Activated CD4-positive, alpha-beta T cell treated with anti-CD3 and anti-CD28 coated beads, Interleukin-2, amount 50 U/mL, for 1 hour (primary cell): ENCODE results near the gene PHLDB3.
"Not testable (repeated sequence)": the region's sequence is repeated elsewhere in the genome, so short reads cannot be mapped to it uniquely, and the experiment has no call there.

Experiments used
- DNase-seq: peaks from one replicate; pipeline ENCODE4 v3.0.0-alpha.2; 2020

The PHLDB3 gene

DNA sequence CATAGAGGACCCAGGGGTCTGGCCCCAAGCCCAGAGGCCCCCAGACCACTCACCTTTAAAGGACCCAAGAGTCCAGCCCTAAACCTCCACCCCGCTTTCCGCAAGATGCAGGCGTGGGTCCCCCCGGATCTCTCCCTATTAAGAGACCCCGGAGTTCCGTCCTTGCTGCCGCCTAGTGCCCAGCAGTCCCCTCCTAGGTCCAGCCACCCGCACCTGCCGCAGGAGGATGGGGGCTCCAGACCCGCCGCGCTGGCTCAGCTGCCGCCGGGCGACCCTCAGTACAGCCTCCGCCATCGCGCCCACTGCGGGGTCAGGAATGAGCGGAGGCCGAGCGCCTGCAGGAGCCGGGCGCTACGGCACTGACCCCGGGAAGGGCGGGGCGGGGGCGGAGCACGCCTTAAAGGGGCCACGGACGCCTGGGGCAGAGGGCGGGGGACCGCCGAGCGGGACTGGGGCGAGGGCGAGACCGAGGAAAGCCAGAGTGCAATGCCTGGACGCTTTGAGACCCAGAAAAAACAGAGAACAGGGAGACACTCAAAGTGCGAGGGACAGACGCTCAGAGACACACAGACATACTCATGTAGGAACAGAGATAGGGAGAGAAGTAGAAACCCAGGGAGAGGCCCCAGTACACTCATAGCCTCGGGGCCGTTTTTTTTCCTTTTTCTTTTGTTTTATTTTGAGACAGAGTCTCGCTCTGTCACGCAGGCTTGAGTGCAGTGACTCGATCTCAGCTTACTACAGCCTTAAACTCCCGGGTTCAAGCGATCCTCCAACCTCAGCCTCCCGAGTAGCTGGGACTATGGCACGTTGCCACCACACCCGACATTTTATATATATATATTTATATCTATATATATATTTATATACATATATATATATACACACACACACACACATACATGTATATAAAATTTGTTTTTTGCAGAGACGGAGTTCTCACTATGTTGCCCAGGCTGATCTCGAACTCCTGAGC, 22.6 kb upstream of the PHLDB3 start, which contains the start of gene ETHE1:
TSS of gene ETHE1 (minus strand) at position 318 of the 976 bp plus-strand sequence. CDS start at position 294, 24 bp downstream.
- peak; percentile 62 for DNase-seq

DNA sequence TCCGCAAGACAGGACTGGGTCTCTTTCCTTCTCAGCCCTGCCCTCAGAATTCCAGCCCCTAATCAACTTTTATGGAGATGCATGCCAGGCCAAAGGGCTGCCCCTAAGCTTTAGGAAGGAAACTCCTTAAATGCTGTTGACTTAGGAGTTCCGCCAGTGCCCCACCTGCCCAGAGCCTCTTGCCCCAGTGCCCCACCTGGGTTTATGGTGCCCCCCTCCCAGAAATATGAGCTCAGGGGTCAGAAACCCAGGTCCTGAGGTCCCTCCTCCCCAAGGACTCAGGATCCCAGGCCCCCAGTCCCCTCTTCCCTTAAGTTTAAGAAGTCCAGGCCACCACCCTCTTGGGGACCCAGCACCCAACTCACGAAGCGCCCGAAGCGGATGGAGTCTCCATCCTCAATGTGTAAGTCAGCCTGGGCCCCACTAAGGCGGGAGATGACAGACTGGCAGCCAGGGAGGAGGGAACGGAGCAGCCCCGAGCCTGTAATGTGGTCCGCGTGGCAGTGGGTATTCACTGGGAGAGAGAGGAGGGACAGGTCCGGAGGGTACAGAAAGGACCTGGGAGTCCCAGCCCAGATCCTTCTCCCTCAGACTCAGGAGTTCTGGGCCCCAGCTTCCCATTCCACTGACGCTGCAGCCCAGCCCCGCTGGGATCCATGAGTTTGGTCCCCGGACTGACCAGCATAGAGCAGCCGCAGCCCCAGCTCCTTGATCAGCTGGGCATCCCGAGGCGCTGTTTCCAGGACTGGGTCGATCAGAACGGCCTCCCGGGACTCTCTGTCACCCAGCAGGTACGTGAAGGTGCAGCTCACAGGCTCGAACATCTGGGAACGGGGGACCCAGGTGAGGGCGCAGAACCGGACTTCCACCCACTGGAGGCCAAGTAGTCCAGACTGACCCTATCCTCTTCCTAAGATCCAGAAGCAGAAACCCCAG, 21.6 kb upstream of the PHLDB3 start:
- no peak for DNase-seq

DNA sequence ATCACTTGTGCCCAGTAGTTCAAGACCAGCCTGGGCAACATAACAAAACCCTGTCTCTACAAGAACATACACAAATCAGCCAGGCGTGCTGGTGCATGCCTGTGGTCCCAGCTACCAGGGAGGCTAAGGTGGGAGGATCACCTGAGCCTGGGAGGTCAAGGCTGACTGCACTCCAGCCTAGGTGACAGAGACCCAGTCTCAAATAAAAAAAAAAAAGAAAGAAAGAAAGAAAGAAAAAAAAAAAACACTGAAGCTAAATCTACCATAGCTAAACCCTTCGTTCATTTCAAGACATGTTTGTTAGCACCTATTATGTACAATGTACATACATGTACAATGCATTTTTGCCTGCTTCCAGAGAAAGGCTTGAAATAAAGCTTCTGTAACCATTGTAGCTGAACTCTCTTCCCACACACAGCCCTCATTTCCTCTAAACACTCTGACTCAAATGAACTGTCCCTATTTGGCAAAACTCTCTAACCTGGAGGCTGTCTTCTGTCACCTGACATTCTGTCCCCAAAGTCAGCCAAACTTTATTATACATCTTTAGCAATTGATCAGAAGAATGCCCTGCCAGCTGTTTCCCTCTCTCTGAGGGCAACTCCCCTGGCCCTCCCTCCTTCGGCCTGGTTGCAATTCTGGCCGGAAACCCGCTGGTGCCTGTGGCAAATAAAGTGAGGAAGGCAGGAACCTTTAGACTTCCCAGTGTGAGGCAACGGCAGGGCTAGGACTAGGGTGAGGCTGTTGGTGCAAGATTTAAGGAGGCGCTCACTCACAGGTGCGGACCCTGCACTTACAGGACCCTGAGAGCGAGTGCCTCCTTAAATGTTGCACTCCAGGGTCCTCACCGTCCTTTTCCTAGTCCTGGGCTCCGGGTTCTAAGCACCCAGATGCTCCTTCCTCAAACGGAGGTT, 20.6 kb upstream of the PHLDB3 start:
- no peak for DNase-seq

DNA sequence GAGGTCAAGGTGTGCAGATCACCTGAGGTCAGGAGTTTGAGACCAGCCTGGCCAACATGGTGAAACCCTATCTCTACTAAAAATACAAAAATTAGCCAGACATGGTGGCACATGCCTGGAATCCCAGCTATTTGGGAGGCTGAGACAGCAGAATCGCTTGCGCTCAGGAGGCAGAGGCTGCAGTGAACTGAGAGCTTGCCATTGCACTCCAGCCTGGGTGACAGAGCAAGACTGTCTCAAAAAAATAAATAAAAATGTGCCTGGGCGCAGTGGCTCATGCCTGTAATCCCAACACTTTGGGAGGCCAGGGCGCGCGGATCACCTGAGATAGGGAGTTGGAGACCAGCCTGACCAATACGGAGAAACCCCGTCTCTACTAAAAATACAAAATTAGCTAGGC, 19.1 kb upstream of the PHLDB3 start:
- not testable (repeated sequence) for DNase-seq

DNA sequence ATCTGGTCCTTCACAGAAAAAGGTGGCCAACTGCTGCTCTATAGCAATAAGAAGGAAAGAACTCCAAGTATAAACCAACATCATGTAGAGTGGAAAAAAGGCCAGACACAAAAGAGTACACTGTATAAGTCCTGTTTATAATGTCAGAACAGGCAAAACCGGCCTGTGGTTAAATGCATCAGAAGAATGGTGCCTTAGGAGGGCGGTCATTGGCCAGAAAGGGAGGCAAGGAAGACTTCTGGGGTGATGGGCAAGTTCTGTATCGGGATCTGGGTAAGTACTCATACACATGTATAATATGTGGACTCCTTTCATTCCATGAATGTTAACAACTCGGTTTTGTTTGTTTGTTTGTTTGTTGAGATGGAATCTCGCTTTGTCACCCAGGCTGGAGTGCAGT, 18.4 kb upstream of the PHLDB3 start:
- no peak for DNase-seq

DNA sequence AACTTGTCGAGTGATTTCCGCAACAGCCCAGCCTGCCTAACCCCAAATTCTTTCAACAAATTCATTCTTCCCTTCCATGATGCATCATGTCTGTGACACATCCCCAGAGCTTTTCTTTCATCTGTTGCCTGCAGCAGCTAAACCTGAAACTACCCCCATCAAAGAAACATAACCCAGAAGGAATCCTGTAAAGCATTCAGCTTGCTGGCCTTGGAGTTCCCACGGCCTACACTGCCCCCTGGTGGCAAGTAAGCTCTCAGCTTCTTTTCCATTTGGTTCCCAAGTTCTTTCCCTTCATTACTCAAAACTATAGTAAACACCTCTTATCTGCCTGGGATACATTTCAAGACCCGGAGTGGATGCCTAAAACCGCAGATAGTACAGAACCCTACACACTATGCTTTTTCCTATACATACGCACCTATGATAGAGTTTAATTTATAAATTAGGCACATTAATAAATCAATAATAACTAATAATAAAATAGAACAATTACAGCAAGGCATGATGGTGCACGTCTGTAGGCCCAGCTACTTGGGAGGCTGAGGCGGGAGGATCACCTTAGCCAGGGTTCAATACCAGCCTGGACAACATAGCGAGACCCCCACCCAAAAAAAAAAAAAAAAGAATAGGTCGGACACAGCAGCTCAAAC, 15.0 kb upstream of the PHLDB3 start:
- peak; percentile 82 for DNase-seq

DNA sequence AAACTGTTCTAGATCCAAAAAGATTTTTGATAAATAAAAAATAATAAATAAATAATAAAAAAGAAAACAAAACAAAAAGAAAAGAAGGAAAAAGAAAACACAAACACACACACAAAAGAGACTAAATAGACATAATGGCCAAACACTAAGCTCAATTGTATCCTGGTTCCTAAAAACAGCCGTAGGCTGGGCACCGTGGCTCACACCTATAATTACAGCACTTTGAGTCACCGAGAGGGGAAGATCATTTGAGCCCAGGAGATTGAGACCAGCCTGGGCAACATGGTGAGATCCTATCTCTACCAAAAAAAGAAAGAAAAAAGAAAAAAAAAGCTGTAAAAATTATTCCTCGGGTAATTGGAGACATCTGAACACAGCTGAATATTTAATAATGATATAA, 13.5 kb upstream of the PHLDB3 start:
- no peak for DNase-seq

DNA sequence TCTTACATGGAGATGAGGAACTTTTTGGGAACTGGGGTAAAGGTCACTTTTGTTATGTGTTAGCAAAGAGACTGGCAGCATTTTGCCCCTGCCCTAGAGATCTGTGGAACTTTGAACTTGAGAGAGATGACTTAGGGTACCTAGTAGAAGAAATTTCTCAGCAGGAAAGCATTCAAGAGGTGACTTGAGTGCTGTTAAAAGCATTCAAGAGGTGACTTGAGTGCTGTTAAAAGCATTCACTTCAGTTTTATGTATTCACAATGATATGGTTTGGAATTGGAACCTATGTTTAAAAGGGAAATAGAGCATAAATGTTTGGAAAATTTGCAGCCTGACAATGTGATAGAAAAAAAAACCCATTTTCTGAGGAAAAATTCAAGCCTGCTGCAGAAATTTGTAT, 7.9 kb upstream of the PHLDB3 start:
- not testable (repeated sequence) for DNase-seq

DNA sequence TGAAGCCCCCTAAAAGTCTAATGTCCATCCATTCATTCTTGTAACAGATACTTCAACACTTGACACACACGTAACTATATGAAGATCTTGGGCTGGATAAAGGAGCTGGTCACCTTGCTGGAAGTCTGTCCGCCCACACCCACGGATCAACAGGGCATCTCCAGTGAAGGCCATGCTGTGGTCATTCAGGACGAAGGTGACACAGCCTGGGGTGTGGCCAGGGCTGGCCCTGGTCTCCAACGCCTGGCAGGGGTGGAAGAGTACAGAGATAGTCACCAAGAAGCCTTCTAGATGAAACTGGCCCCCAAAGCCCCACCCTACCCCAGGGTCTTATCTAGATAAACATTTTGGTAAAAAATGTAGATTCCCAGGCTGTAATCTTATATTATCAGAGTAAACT, 6.8 kb upstream of the PHLDB3 start:
- no peak for DNase-seq

DNA sequence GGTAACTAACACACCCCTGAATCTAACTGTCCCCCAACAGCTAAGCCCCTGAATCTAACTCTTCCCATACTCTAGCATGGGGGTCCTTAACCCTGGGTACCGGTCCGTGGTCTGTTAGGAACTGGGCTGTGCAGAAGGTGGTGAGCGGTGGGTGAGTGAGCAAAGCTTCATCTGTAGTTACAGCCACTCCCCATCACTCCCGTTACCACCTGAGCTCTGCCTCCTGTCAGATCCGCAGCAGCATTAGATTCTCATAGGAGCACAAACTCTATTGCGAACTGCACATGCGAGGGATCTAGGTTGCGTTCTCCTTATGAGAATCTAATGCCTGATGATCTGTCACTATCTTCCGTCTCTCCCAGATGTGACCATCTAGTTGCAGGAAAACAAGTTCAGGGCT, 6.2 kb upstream of the PHLDB3 start:
- no peak for DNase-seq

DNA sequence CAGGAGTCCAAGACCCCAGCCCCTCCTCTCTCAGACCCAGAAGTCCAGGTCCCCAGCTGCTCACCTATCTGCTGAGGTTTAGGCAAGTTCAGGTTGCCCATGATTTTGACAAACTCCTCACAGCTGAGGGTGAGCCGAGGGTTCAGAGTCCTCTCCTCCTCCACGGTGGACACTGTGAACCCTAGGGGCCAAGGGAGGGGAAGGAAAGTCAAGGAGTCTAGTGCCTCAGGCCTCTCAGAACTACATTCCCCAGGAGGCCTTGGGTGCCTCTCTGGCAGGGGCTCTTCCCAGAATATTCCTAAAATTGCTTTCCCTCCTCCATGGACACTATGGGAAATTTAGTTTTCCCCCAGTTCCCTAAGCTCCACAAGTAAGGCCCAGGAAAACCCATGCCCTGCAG, 3.3 kb upstream of the PHLDB3 start:
- no peak for DNase-seq

DNA sequence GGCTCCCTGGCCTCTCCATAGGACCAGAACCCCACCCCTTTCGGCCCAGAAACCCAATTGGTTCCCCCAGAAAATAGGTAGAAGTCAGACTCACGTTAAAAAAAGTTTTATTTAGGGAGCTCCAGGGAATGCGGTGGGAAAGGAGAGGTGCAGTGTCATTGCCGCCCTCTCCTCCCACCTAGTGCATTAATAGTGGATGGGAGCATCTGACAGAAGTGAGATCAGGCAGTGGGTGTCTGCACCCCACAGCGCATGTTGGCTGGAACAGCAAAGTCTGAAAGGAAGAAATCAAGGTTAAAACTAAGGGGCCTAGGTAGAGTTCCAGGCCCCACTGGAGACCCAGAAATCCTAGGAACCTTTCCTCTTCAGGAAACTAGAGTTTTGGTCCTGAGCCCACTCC, 2.1 kb upstream of the PHLDB3 start:
- no peak for DNase-seq

DNA sequence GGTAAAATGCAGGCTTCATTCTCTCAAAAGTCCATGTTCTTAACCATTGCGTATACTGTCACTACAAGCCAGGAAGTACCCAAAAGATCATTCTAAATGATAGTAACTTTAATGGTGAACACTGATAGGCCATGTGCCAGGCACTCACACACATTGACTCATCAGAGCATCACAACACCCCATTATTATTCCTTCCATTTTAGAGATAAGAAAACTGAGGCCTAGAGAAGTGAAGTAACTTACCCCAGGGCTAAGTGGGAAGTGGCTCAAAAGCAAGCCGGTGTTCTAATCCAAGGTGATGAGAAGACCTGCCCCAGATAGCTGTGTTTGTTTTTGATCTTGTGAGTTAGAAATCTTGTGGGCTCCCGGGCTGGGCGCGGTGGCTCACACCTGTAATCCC, 1.4 kb upstream of the PHLDB3 start:
- no peak for DNase-seq

DNA sequence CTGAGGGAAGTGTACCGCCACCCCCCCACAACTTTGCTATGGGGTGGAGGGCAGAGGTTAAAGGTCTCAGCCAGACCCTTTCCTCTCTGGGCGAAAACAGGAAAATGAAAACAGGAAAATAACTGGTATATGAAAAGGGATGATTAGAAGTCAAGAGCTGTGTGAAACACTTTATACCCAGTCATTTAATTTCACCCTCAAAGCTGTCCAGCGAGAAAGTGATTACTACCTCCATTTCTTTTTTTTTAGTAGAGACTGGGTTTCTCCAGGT, 575 bp upstream of the PHLDB3 start:
- DNase-seq = no peak

DNA sequence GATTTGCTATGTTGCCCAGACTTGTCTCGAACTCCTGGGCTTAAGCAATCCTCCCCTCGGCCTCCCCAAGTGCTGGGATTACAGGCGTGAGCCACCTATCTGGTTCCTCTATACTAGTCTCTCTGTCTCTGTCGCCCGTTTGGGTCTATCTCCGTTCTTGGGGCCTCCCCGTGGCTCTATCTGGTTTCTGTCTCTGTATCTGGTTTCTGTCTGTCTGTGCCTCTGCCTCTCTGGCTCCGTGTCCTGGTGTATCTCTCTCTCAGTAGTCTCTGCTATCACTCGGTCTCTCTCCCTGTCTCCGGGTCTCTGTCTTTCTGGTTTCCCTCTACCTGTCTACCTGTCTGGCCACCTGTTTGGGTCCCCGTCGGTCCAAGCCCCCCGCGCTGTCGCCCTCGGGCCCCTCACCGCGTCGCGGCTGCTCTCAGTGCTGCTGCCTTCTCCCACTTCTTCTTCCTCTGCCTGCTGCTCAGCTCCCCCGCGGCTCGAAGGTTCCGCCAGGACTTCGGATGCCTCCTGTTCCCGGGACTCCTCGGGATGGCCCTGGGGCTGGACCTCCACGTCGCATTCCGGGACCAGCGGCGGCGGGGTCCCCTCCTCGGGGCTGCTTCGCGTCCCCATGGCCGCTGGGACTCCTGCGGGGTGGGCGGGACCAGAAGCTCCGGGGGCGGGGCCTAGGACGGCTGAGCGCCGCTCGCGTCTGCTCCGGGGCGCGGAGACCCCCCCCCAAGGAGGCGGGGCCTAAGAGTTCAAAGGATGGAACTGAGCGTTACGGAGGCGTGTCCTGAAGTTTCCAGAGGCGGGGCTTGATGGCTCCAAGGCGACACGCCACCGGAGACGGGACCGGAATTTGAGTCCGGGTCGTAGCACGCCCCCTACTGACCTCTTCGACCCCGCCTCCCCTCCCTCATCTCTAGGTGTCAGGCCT, 783 bp downstream of the PHLDB3 start:
- peak; percentile 100 for DNase-seq

DNA sequence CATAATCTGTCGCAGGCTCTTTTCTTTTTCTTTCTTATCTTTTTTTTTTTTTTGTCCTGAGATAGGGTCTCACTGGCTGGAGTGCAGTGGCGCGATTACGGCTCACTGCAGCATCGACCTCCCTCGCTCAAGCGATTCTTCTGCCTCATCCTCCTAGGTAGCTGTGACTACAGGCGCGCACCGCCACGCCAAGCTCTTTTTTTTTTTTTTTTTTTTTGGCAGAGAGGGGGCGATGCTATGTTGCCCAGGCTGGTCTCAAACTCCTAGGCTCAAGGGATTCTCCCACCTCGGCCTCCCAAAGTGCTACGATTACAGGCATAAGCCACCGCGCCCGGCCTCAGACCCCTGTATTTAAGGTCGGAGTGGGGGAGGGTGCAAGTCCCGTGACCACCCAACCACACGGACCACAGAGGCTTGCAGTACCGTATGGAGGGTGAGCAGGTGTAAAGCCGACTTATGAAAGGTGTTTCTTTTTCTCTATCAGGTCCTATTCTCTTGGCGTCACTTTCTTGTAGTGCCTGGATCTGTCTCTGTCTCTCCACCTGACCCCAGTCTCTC, 2.0 kb downstream of the PHLDB3 start:
- no peak for DNase-seq

DNA sequence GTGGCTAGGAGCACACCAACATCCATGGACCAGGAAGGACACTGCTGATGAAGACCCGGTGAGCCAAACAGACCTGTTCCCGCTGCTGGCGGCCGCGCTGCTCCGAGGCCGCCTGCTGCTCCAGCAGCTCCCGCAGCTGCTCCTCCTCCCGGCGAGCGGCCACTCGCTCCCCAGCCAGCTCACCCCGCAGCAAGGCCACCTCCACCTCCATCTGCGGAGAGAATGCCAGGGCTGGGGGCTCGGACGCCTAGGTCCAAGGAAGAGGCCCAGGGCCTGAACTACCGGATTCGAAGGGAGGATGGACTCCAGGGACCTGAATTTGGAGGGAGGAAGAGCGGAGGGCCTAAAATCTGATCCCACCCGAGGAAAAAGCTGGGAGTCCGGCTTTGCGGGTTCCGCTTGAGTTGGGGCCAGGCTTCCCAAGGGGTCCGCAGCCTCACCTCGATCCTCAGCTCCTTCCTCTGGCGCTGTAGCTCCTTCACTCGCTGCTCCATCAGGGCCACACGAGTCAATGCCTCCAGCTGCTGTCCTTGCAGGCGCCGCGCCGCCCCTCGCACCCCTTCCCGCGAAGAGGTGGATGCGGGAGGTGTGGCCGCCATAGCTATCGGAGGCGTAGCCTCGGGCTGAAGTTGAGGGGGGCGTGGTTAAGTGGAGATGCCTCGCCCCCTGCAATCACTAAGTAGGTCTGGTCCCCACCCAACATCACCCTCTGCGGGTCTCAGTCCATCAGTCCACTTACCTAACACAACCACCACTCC, 2.7 kb downstream of the PHLDB3 start:
- DNase-seq = no peak

DNA sequence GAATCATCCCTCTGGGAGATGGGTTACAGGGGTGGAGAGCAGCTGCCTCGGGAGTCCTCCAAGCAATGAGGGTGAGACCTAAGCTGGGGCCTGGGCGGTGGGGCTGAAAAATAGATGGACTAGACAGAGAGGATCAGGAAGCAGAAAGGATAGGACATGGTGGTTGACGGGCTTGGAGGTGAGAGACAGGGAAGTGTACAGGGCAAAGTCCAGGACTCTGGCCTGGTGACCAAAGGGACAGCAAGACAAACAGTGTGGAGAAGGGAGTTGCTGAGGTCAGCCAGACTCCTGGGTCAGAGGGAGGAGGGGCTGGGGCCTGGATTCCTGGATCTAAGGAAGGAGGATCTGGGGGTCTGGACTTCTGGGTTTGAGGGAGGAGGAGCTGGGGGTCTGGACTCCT, 5.5 kb downstream of the PHLDB3 start:
- no peak for DNase-seq

DNA sequence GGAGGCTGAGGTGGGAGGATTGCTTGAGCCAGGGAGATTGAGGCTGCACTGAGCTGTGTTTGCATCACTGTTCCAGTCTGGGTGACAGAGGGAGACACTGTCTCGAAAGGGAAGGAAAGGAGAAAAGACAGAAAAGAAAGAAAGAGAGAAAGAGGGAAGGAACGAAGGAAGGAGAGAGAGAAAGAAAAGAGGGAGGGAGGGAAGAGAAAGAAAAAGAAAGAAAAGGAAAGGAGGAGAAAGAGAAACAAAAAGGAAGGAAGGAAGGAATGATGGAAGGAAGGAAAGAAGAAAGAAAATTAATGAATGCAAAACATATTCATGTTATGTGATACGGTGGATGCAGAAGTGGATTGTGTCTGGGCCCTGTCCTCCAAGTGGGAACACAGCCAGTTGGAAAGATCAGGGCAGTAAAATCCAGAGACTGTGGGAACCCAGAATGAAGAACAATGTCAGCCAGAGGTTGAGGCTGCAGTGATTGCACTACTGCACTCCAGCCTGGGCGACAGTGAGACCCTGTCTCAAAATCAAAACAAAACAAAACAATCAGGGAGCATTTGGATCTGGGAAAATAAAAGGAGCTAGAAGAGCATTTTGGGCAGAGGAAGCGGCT, 6.2 kb downstream of the PHLDB3 start:
- no peak for DNase-seq

DNA sequence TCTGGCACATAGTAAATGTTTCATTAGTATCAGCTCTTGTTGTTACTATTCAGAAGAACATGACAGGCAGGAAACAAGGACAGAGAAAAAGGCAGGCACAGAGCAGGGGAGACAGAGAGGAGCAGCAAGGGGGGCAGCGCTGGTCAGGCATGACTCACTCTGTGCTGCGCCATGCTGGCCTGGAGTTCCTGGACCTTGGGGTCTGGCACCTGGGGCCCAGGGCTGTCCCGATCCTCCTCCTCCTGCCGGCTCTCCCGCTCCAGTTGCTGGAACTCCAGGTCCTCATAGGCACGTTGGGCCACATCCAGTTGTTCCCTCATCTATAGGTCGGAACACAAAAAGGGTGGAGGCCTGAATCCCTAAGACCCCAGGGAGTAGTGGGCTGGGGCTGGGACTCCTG, 7.6 kb downstream of the PHLDB3 start:
- no peak for DNase-seq
